GM18508 (cell line): ENCODE measurements around the gene DCBLD2.
A peak's percentile ranks its signal among the peaks of the same experiment; 100 is the strongest.
"Not testable (repeated sequence)": the region's sequence is repeated elsewhere in the genome, so short reads cannot be mapped to it uniquely, and the experiment has no call there.

ENCODE experiments used
- ATAC-seq: cut with Tn5 transposase; IDR thresholded peaks from one replicate; pipeline ENCODE4 v1.9.1; 2021; ENCODE audit warnings: moderate number of reproducible peaks; ENCODE audit not compliant: insufficient read depth, unreplicated experiment

The DCBLD2 gene

DNA sequence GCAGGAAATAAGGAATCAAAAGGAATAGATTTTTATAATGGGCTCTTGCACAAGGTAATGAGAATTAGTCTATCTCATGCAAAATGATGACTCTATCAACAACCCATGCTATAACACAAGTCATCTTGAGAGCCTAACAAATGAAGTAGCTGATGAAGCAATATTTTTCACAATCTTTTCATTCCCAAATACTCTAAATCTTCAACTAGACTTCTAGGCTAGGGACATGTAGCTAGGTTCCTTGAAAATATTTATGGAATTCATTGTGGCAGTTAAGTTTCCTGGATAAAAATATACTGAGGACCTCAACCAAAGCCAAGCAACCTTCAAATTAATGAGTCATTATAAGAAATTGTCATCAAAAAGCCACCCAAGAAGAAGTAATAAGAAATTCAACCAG is 55.4 kb downstream of the DCBLD2 start:
- ATAC-seq: no peak

DNA sequence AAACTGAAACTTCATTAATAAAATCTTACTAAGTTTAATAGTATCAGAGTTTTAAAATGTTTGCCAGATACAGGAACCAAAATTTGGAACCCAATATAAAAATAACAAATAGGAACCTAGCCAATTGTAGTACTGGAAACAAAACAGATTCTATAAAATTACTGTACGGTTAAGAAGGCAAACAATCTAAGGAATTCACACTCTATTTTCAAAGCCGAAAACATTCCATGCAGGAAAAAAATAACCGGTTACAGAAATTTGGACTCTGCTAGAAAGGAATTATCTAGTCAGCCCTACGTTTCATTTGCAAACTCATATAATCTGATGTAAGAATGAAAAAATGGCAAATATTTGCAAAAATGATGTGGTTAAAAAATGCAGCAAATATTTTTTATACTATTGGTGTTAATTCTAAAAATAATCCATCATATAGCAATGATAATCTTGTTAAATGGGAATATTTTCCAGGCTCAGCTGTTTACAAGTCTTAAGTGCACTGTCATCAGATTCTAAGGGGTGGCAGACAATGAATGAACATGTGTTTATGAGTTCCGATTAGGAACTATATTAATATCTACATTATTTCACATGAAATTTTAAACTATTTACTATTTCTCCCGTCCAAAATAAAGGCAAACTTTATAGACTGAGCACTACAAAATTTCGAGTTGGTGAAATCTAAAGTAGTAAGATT is 58.1 kb downstream of the DCBLD2 start:
- ATAC-seq: no peak

DNA sequence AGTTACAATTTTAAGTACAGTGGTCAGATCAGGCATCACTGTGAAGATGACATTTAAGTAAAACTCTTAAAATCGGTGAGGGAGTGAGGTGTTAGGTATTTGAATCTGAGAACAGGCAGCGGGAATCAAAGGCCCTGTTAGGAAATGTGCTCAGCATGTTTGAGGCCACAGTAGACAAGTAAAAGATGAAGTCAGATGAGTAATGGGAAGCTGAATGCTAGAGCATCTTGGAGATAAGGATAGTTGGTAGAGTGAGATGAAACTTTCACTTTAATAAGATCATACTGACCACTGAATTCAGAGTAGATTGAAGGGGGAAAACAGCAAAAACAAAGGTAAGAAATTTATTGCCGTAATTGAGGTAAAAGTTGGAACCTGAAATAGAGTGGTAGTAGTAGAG is 61.6 kb downstream of the DCBLD2 start:
- no peak for ATAC-seq

GRCh38 chr3:98831060-98831459 is 70.4 kb downstream of the DCBLD2 start:
- ATAC-seq: not testable (repeated sequence)

GRCh38 chr3:98829246-98829832 is 72.2 kb downstream of the DCBLD2 start:
- no peak for ATAC-seq

- no peak for ATAC-seq
Observed at GRCh38 chr3:98827221-98827920, 74.1 kb downstream of the DCBLD2 start.

- ATAC-seq: no peak
Observed at GRCh38 chr3:98826126-98826525, 75.4 kb downstream of the DCBLD2 start.

- no peak for ATAC-seq
Observed at GRCh38 chr3:98824256-98824655, 77.2 kb downstream of the DCBLD2 start.

- ATAC-seq: no peak
Observed at GRCh38 chr3:98823791-98824190, 77.7 kb downstream of the DCBLD2 start.

DNA sequence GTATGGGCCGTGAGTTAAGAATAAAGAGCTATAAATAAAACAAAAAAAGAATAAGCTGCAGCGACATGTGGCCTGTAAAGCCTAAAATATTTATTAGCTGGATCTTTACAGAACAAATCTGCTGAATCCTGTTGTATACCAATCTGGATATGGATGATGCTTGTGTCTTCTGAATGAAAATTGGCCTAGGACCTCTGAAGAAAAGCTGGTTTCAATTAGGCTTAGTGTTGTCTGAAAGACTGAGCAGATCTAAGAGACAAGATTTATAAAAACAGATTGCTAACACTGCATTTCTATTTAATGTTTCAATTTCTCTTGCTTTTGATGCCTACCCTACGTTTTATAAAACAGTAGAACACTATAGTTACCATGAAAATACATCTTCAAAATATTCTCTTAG is 80.4 kb downstream of the DCBLD2 start:
- no peak for ATAC-seq

DNA sequence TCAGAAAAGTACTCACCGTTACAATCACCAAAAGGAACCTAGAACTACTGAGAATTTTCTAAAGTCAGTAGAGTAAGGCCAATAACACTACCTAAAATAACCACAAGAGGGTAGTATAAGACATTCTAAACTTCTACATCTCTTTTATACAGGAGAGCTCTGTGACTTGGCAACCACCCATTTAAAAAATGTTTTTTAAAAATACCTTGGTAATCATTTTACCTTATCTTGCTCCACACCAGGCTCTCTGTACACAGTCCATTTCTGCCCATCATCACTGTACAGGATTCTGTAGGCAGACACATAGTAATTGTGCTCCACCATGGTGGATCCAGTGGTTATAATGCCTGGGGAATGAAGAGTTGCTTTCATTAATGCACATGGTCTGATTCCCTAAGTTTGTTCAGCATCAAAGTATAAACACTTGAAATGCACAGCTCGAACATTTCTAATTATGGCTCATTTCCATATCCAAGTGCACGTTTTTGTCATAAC is 83.9 kb downstream of the DCBLD2 start:
- ATAC-seq: peak; percentile 68

DNA sequence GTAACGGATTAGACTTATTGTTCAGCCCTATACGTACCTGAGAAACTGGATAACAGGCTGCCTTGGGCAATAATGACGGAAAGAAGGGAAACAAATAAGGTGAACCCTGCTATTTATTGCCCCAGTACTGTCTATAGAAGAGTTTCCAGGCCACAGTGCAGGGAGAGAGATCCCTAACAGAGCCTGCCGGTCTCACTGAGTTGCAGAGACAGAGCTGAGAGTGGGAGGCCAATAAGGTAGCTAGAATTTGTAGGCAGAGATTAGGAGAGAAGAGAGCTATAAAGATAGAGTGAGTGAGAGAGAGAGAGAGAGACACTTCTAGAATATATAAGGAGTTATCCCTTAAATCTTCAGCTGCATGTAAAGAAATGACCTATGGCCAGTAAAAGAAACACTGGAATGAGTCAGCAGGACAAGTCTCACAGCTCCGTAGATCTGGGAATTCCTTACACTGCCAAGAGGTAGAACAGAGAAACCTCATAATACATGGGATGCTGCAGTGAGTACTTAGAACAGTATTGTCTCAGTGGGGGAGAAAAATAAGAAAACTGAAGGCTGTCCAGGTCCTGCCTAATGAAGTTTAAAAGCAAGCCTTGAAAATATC is 86.6 kb downstream of the DCBLD2 start:
- ATAC-seq: no peak

DNA sequence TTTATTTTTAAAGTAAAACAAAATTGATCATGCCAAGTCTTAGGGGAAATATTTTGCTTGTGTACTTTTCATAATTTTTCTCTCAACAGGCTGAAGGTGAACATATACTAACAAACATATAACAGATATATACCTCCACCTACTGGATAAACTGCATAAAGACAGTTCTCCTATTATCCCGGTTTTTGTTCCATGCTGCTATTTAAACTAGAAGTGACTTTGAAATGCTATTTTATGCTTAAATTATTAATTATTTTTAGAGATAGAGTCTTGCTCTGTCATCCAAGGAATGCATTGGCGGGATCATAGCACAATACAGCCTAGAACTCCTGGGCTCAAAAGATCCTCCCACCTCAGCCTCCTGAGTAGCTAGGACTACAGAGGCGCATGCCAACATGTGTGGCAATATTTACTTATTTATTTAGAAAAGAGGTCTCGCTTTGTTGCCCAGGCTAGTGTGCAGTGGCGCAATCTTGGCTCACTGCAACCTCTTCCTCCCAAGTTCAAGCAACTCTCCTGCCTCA is 88.6 kb downstream of the DCBLD2 start:
- no peak for ATAC-seq

GRCh38 chr3:98811048-98811447 is 90.4 kb downstream of the DCBLD2 start:
- ATAC-seq: no peak

- no peak for ATAC-seq
Observed at GRCh38 chr3:98809557-98809956, 91.9 kb downstream of the DCBLD2 start.

GRCh38 chr3:98808071-98808470 is 93.4 kb downstream of the DCBLD2 start:
- ATAC-seq: no peak

GRCh38 chr3:98807561-98807960 is 93.9 kb downstream of the DCBLD2 start:
- no peak for ATAC-seq

- no peak for ATAC-seq
Observed at GRCh38 chr3:98807011-98807410, 94.5 kb downstream of the DCBLD2 start.

DNA sequence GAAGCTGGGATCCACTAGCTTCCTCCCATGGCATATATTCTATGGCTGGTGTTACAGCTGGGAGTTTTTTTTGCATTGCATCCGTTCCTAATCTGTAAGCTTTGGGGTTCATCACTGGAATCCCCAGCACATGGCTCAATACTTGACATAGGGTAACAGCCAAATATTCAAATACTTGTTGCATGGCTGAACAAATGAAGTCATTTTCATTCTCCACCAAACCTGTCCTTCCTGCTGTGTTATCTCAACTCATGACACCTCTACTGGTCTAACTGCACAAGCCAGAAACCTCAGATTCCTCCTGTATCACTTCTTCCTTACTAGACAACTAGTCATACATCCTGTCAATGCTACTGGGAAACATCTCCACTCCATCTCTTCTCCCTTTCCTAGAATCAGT is 95.0 kb downstream of the DCBLD2 start:
- no peak for ATAC-seq

GRCh38 chr3:98805571-98805970 is 95.9 kb downstream of the DCBLD2 start:
- ATAC-seq: no peak
